ENCODE results near the gene AUH.

The AUH gene

DNA sequence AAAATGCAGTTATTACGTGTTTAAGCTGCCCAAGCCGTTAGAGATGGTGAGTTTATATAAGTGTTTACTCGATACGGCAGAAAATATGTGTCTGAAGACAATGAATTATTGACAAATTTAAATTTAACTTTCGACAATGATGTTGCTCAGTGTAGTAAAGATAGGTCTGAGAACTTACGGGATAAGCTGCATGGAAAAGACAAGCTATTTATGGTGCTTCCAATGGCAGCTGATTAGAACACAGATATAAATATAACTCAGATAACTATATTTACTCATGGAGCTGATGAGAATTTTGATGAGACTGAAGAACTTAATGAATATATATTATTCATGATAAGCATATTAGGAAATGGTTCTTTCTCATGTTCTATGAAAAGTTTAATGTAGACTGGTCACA, 139.3 kb downstream of the AUH start:
- H3K9ac ChIP-seq (ENCODE audit: low read length) = no peak overlapping the region
- 99% methylated on average over 5 of the region's 6 CpGs for WGBS

DNA sequence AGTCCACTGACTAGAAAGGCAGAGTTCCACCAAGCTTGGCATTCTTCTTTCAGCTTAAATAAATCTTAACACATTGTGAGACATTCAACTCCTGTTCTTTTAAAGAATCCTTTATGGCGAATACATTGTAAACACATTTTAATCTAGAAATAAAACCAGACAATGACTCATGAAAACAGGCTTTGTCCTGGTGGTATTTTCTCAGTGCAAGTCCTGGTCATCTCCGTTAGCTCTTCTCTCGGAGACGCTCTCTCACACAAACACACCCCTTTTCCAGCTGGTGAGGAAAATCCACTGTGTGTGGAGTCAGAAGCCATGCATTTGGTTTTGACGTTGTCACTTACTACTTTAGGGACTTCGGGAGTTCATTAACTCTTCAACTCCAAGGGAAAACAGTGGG, 140.4 kb downstream of the AUH start:
- Histone ChIP-seq H2BK5ac (ENCODE audit: low read depth, low read length, poor library complexity, severe bottlenecking) (no peak overlapping the region), H3K23ac (ENCODE audit: low read length in 2 of 2) (no peak overlapping the region), H2BK12ac (ENCODE audit: low read length in 2 of 2) (no peak overlapping the region), H2AFZ (ENCODE audit: low read depth, low read length) (no peak overlapping the region), H2BK120ac (ENCODE audit: low read depth, low read length) (no peak overlapping the region), H3K4me1 (ENCODE audit: control insufficient read depth, insufficient read depth, low read depth, low read length) (peaks cover 2% of the 10 kb centered on the region), H3K4me3 (ENCODE audit: insufficient read depth in 1 of 2, low read depth in 1 of 2, low read length in 2 of 2) (no peak overlapping the region), H3K27me3 (ENCODE audit: control insufficient read depth in 1 of 2, insufficient read depth in 1 of 2, low read length in 2 of 2) (no peaks in the 10 kb centered on the region), H3K18ac (ENCODE audit: low read depth in 1 of 2, low read length in 2 of 2) (no peak overlapping the region), H3K79me1 (replicated peaks; ENCODE audit: low read length, poor library complexity, severe bottlenecking) (no peaks in the 10 kb centered on the region), H3K4ac (ENCODE audit: low read depth in 1 of 2, low read length in 2 of 2) (no peak overlapping the region), H2BK15ac (ENCODE audit: low read depth, poor library complexity, severe bottlenecking) (no peak overlapping the region), H2AK5ac (ENCODE audit: low read length, severe bottlenecking) (no peak overlapping the region), H3K27ac (ENCODE audit: low read length, poor library complexity, severe bottlenecking) (no peak overlapping the region), H3K14ac (ENCODE audit: low read length in 2 of 2) (no peak overlapping the region), H4K8ac (ENCODE audit: low read length) (no peak overlapping the region), H3K9me3 (ENCODE audit: control insufficient read depth, low read length) (no peaks in the 10 kb centered on the region), H3K4me2 (ENCODE audit: low read length, poor library complexity, severe bottlenecking) (no peak overlapping the region), H3K36me3 (ENCODE audit: control insufficient read depth in 1 of 2, insufficient read depth in 2 of 2, low read depth in 1 of 2, low read length in 2 of 2) (peaks cover 4 to 27% of the 10 kb centered on the region in 2 experiments), H3K9ac (ENCODE audit: low read length) (no peak overlapping the region), H4K91ac (ENCODE audit: low read length) (no peak overlapping the region)
- peak; percentile 46 for DNase-seq
- 91% methylated on average over 6 of the region's 6 CpGs for WGBS

More for the DNA sequence above, 139.3 kb downstream of the AUH start:
- Histone ChIP-seq H3K14ac (ENCODE audit: low read length in 2 of 2) (no peak overlapping the region), H2BK12ac (ENCODE audit: low read length in 2 of 2) (no peak overlapping the region), H3K4me2 (ENCODE audit: low read length, poor library complexity, severe bottlenecking) (no peak overlapping the region), H4K91ac (ENCODE audit: low read length) (no peak overlapping the region), H3K27me3 (ENCODE audit: control insufficient read depth in 1 of 2, insufficient read depth in 1 of 2, low read length in 2 of 2) (no peaks in the 10 kb centered on the region), H2BK15ac (ENCODE audit: low read depth, poor library complexity, severe bottlenecking) (no peak overlapping the region), H2AFZ (ENCODE audit: low read depth, low read length) (no peak overlapping the region), H3K9me3 (ENCODE audit: control insufficient read depth, low read length) (no peaks in the 10 kb centered on the region), H2BK5ac (ENCODE audit: low read depth, low read length, poor library complexity, severe bottlenecking) (no peak overlapping the region), H3K4me1 (ENCODE audit: control insufficient read depth, insufficient read depth, low read depth, low read length) (peaks cover 2% of the 10 kb centered on the region), H3K18ac (ENCODE audit: low read depth in 1 of 2, low read length in 2 of 2) (no peak overlapping the region), H3K36me3 (ENCODE audit: control insufficient read depth in 1 of 2, insufficient read depth in 2 of 2, low read depth in 1 of 2, low read length in 2 of 2) (peaks cover 4 to 25% of the 10 kb centered on the region in 2 experiments), H3K4me3 (ENCODE audit: insufficient read depth in 1 of 2, low read depth in 1 of 2, low read length in 2 of 2) (no peak overlapping the region), H3K27ac (ENCODE audit: low read length, poor library complexity, severe bottlenecking) (no peak overlapping the region), H3K79me1 (replicated peaks; ENCODE audit: low read length, poor library complexity, severe bottlenecking) (no peaks in the 10 kb centered on the region), H2AK5ac (ENCODE audit: low read length, severe bottlenecking) (no peak overlapping the region), H3K4ac (ENCODE audit: low read depth in 1 of 2, low read length in 2 of 2) (no peak overlapping the region), H3K23ac (ENCODE audit: low read length in 2 of 2) (no peak overlapping the region), H4K8ac (ENCODE audit: low read length) (no peak overlapping the region), H2BK120ac (ENCODE audit: low read depth, low read length) (no peak overlapping the region)
- no peak for DNase-seq

- H2BK5ac ChIP-seq (ENCODE audit: low read depth, low read length, poor library complexity, severe bottlenecking) = no peak overlapping the region
- no peak overlapping the region for H2AK5ac ChIP-seq (ENCODE audit: low read length, severe bottlenecking)
- H3K27me3 ChIP-seq (ENCODE audit: control insufficient read depth in 1 of 2, insufficient read depth in 1 of 2, low read length in 2 of 2) = no peaks in the 10 kb centered on the region
- H2AFZ ChIP-seq (ENCODE audit: low read depth, low read length) = no peak overlapping the region
- H3K4ac ChIP-seq (ENCODE audit: low read depth in 1 of 2, low read length in 2 of 2) = no peak overlapping the region
- no peak overlapping the region for H3K9ac ChIP-seq (ENCODE audit: low read length)
- H3K9me3 ChIP-seq (ENCODE audit: control insufficient read depth, low read length) = no peaks in the 10 kb centered on the region
- 94% methylated on average over 8 of the region's 12 CpGs for WGBS
- DNase-seq = no peak
- no peak overlapping the region for H3K4me2 ChIP-seq (ENCODE audit: low read length, poor library complexity, severe bottlenecking)
- no peaks in the 10 kb centered on the region for H3K79me1 ChIP-seq (replicated peaks; ENCODE audit: low read length, poor library complexity, severe bottlenecking)
- H3K36me3 ChIP-seq (ENCODE audit: control insufficient read depth in 1 of 2, insufficient read depth in 2 of 2, low read depth in 1 of 2, low read length in 2 of 2) = peaks cover 4 to 27% of the 10 kb centered on the region in 2 experiments
- no peak overlapping the region for H4K91ac ChIP-seq (ENCODE audit: low read length)
- no peak overlapping the region for H2BK15ac ChIP-seq (ENCODE audit: low read depth, poor library complexity, severe bottlenecking)
- no peak overlapping the region for H3K27ac ChIP-seq (ENCODE audit: low read length, poor library complexity, severe bottlenecking)
- H3K18ac ChIP-seq (ENCODE audit: low read depth in 1 of 2, low read length in 2 of 2) = no peak overlapping the region
- H3K4me1 ChIP-seq (ENCODE audit: control insufficient read depth, insufficient read depth, low read depth, low read length) = peaks cover 2% of the 10 kb centered on the region
- H3K4me3 ChIP-seq (ENCODE audit: insufficient read depth in 1 of 2, low read depth in 1 of 2, low read length in 2 of 2) = no peak overlapping the region
- no peak overlapping the region for H3K14ac ChIP-seq (ENCODE audit: low read length in 2 of 2)
- H4K8ac ChIP-seq (ENCODE audit: low read length) = no peak overlapping the region
- no peak overlapping the region for H2BK120ac ChIP-seq (ENCODE audit: low read depth, low read length)
- H2BK12ac ChIP-seq (ENCODE audit: low read length in 2 of 2) = no peak overlapping the region
- H3K23ac ChIP-seq (ENCODE audit: low read length in 2 of 2) = no peak overlapping the region
Measured at GRCh38 chr9:91220491-91221135, 141.1 kb downstream of the AUH start.

GRCh38 chr9:91220021-91220420, 141.7 kb downstream of the AUH start:
- DNase-seq = no peak
- peaks cover 2% of the 10 kb centered on the region for H3K4me1 ChIP-seq (ENCODE audit: control insufficient read depth, insufficient read depth, low read depth, low read length)
- H3K27me3 ChIP-seq (ENCODE audit: control insufficient read depth in 1 of 2, insufficient read depth in 1 of 2, low read length in 2 of 2) = no peaks in the 10 kb centered on the region
- no peak overlapping the region for H2AFZ ChIP-seq (ENCODE audit: low read depth, low read length)
- H3K23ac ChIP-seq (ENCODE audit: low read length in 2 of 2) = no peak overlapping the region
- no peak overlapping the region for H3K9ac ChIP-seq (ENCODE audit: low read length)
- H2BK12ac ChIP-seq (ENCODE audit: low read length in 2 of 2) = no peak overlapping the region
- H2AK5ac ChIP-seq (ENCODE audit: low read length, severe bottlenecking) = no peak overlapping the region
- no peak overlapping the region for H3K4me3 ChIP-seq (ENCODE audit: insufficient read depth in 1 of 2, low read depth in 1 of 2, low read length in 2 of 2)
- H3K14ac ChIP-seq (ENCODE audit: low read length in 2 of 2) = no peak overlapping the region
- peaks cover 4 to 27% of the 10 kb centered on the region in 2 experiments for H3K36me3 ChIP-seq (ENCODE audit: control insufficient read depth in 1 of 2, insufficient read depth in 2 of 2, low read depth in 1 of 2, low read length in 2 of 2)
- H4K8ac ChIP-seq (ENCODE audit: low read length) = no peak overlapping the region
- no peak overlapping the region for H3K27ac ChIP-seq (ENCODE audit: low read length, poor library complexity, severe bottlenecking)
- H2BK5ac ChIP-seq (ENCODE audit: low read depth, low read length, poor library complexity, severe bottlenecking) = no peak overlapping the region
- no peak overlapping the region for H4K91ac ChIP-seq (ENCODE audit: low read length)
- no peak overlapping the region for H3K4ac ChIP-seq (ENCODE audit: low read depth in 1 of 2, low read length in 2 of 2)
- WGBS = 100% methylated on average over 4 of the region's 4 CpGs
- H3K18ac ChIP-seq (ENCODE audit: low read depth in 1 of 2, low read length in 2 of 2) = no peak overlapping the region
- no peak overlapping the region for H2BK120ac ChIP-seq (ENCODE audit: low read depth, low read length)
- H3K4me2 ChIP-seq (ENCODE audit: low read length, poor library complexity, severe bottlenecking) = no peak overlapping the region
- H3K9me3 ChIP-seq (ENCODE audit: control insufficient read depth, low read length) = no peaks in the 10 kb centered on the region
- no peak overlapping the region for H2BK15ac ChIP-seq (ENCODE audit: low read depth, poor library complexity, severe bottlenecking)
- H3K79me1 ChIP-seq (replicated peaks; ENCODE audit: low read length, poor library complexity, severe bottlenecking) = no peaks in the 10 kb centered on the region

Data from mesenchymal stem cell (in vitro differentiated cells and primary cell).